Chondrocyte (in vitro differentiated cells): ENCODE results near the gene CDH8. TPM values are rescaled to one million over a fixed set of nuclear protein-coding genes. Genes with fewer than 3 reads are reported as not detected.
A peak's percentile ranks its signal among the peaks of the same experiment; 100 is the strongest.
"Not testable (repeated sequence)": the region's sequence is repeated elsewhere in the genome, so short reads cannot be mapped to it uniquely, and the experiment has no call there.

Experiments used
- DNase-seq: peaks from one replicate; pipeline ENCODE4 v3.0.0; 2021; ENCODE audit warnings: mixed read lengths, low spot score
- H3K27ac Mint-ChIP-seq: one replicate; pipeline ENCODE4 v1.8.0; 2021; ENCODE audit warnings: mild to moderate bottlenecking, moderate library complexity, mixed read lengths; ENCODE audit not compliant: unreplicated experiment
- H3K27me3 Mint-ChIP-seq: 2 replicates; pipeline ENCODE4 v1.8.0; 2021; ENCODE audit warnings: low read depth, mixed read lengths
- H3K36me3 Mint-ChIP-seq: 2 replicates; pipeline ENCODE4 v1.8.0; 2021; ENCODE audit warnings: low read depth, mixed read lengths
- H3K4me1 Mint-ChIP-seq: 2 replicates; pipeline ENCODE4 v1.8.0; 2021; ENCODE audit warnings: low read depth, mild to moderate bottlenecking, mixed read lengths
- H3K4me3 Mint-ChIP-seq: one replicate; pipeline ENCODE4 v1.8.0; 2021; ENCODE audit warnings: mild to moderate bottlenecking, moderate library complexity, mixed read lengths; ENCODE audit not compliant: unreplicated experiment
- H3K9me3 Mint-ChIP-seq: 2 replicates; pipeline ENCODE4 v1.8.0; 2021; ENCODE audit warnings: low read depth, mixed read lengths
- total RNA-seq: library from RNA; stranded (reverse); gene quantifications from 3 replicates; pipeline ENCODE4 v1.2.1, GENCODE V29; 2021
- TF ChIP-seq, protein P1 (sequence below): fragments of 200-600 bp; sonication (generic); IDR thresholded peaks from 2 replicates; pipeline ENCODE4 v1.5.0; 2021; ENCODE audit warnings: antibody characterized with exemption, mild to moderate bottlenecking, moderate library complexity

The CDH8 gene
- total RNA-seq, 1 donor from 2014 or later: 5.7 TPM

DNA sequence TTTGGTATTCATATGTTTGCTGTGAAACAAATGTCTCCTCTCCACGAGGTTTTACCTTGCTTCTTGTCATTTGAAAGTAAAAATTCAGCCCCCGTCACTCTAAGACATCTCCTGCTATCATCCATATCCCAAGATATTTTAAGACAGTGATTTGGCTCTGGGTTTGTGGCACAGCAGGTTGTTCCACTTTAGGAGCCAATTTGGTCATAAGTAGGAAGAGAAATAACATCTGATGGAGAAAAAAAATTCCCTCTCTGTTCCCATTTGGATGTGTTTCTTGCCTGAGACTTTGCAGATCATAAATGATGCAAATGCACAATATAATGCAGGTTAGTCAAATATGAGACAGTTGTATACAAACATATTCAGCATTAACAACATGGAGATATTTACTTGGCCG, 309.5 kb downstream of the CDH8 start:
- Mint-ChIP-seq H3K27me3 (peaks cover 4% of the 10 kb centered on the region), H3K4me3 (no peak overlapping the region), H3K9me3 (no peaks in the 10 kb centered on the region), H3K27ac (no peak overlapping the region), H3K36me3 (no peaks in the 10 kb centered on the region), H3K4me1 (peaks cover 3% of the 10 kb centered on the region)
- TF ChIP-seq, protein P1, sequence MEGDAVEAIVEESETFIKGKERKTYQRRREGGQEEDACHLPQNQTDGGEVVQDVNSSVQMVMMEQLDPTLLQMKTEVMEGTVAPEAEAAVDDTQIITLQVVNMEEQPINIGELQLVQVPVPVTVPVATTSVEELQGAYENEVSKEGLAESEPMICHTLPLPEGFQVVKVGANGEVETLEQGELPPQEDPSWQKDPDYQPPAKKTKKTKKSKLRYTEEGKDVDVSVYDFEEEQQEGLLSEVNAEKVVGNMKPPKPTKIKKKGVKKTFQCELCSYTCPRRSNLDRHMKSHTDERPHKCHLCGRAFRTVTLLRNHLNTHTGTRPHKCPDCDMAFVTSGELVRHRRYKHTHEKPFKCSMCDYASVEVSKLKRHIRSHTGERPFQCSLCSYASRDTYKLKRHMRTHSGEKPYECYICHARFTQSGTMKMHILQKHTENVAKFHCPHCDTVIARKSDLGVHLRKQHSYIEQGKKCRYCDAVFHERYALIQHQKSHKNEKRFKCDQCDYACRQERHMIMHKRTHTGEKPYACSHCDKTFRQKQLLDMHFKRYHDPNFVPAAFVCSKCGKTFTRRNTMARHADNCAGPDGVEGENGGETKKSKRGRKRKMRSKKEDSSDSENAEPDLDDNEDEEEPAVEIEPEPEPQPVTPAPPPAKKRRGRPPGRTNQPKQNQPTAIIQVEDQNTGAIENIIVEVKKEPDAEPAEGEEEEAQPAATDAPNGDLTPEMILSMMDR: no peak
- no peak for DNase-seq

DNA sequence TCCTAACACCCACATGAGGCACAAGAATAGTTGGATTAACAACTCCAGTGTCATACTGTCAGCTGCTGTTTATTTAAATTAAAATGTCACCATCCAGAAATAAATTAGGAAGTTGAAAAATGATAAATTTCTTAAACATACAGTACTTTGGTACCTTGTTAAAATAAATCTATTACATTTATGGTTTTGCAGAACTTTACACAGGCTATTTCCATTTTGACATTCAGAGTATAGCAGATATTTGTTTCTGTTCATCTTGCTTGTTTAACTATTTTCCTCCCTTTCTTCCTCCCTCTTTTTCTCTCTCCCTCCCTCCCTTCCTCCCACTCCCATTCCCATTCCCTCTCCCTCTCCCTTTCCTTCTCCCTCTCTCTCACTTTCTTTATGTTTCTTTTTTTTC, 310.1 kb downstream of the CDH8 start:
- Mint-ChIP-seq H3K9me3 (no peaks in the 10 kb centered on the region), H3K4me1 (peaks cover 9% of the 10 kb centered on the region), H3K36me3 (no peaks in the 10 kb centered on the region), H3K27me3 (peaks cover 4% of the 10 kb centered on the region), H3K4me3 (no peak overlapping the region), H3K27ac (no peak overlapping the region)
- no peak for DNase-seq
- TF ChIP-seq, protein P1: no peak

DNA sequence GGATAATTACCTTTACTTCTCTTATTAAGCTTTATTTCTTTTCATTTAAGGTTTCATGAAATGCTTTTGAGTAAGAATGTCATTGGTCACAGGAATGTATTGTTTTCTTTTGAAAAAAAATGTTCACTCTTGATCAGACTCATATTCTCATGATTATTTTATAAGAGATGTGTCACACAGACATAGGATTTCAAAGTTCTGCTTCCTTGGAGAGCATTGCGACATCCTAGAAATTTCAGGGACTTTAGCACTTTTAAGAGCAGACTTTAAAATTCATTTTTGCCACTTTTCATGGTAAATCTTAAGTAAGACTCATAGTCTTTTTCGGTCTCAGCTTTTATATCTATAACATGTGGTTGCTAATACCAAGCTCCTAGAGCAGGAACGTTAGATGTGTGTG, 314.7 kb downstream of the CDH8 start:
- Mint-ChIP-seq H3K4me1 (peaks cover 12% of the 10 kb centered on the region), H3K27me3 (peaks cover 2% of the 10 kb centered on the region), H3K36me3 (no peaks in the 10 kb centered on the region), H3K4me3 (no peak overlapping the region), H3K27ac (no peak overlapping the region), H3K9me3 (no peaks in the 10 kb centered on the region)
- TF ChIP-seq, protein P1: peak; percentile 0
- no peak for DNase-seq

DNA sequence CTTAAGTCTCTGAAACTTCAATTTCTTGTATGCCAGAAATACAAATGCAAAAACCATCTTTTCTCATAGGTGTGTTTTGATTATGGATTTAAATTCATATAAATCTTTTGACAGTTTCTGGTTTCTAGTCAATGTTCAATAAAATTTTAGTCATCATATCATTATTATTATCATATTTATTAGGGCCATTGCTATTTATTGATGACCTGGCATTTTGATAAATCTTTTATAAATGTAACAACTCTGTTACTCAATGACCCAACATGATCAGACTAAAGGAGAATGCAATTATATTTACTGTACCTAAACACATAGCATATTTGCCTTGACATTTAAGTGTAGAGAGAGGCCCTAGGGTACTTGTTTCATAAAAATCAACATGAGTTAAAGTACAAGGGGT, 320.8 kb downstream of the CDH8 start:
- Mint-ChIP-seq H3K27me3 (peaks cover 3% of the 10 kb centered on the region), H3K36me3 (no peaks in the 10 kb centered on the region), H3K4me3 (no peak overlapping the region), H3K27ac (no peak overlapping the region), H3K9me3 (no peaks in the 10 kb centered on the region), H3K4me1 (no peaks in the 10 kb centered on the region)
- no peak for DNase-seq
- TF ChIP-seq, protein P1: no peak

DNA sequence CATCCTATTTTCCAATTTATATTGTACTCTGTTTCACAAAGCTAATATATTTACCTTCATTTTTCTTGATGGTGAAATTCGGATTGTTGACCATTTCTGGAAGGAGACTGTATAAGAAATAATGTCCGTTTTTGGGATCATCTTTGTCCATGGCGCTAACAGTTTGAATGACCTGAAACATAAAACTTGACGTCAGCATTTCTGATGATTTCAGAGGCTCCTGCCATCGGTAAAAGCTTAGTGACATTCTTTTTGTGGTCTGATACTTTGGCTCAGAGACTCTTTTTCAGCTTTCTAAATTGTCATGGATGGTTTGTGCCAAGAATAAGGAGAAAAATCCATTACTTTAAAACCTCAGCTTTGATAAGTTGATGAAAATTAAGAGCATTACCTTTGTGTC, 322.5 kb downstream of the CDH8 start:
- Mint-ChIP-seq H3K36me3 (no peaks in the 10 kb centered on the region), H3K27ac (no peak overlapping the region), H3K4me1 (no peaks in the 10 kb centered on the region), H3K4me3 (no peak overlapping the region), H3K9me3 (no peaks in the 10 kb centered on the region), H3K27me3 (peaks cover 3% of the 10 kb centered on the region)
- DNase-seq: no peak
- TF ChIP-seq, protein P1: no peak

DNA sequence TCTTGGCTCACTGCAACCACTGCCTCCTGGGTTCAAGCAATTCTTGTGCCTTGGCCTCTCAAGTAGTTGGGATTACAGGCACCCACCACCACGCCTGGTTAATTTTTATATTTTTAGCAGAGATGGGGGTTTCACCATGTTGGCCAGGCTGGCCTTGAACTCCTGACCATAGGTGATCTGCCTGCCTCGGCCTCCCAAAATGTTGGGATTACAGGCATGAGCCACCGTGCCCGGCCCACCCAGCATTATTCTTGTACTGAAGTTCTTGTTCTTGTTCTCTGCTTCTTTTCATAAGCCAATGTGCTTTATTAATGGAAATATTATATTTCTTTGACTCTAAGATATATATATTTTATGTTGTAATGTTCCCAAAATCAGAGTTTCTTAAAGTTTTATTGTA, 336.6 kb downstream of the CDH8 start:
- H3K4me3 Mint-ChIP-seq, H3K9me3 Mint-ChIP-seq, H3K36me3 Mint-ChIP-seq, H3K27me3 Mint-ChIP-seq, H3K4me1 Mint-ChIP-seq, H3K27ac Mint-ChIP-seq: not testable (repeated sequence)
- DNase-seq: peak; percentile 25
